A673 (cell line): ENCODE data around the gene BNC2. TPM values are rescaled to one million over a fixed set of nuclear protein-coding genes. Genes with fewer than 3 reads are reported as not detected.

Source experiments
- BruUV-seq: library from RNA; stranded (reverse); fragments of 400-500 nt; replicated peaks from 2 replicates; lab custom pipeline; 2021; lab: Mats Ljungman, UMichigan
- CTCF ChIA-PET: fragments of 300-600 bp; sonication (Branson Sonifier 250); formaldehyde crosslinking; loops from one replicate; lab custom pipeline; 2022; ENCODE audit warnings: antibody characterized with exemption; lab: Charles Lee
- POLR2A ChIA-PET: fragments of 300-600 bp; sonication (Branson Sonifier 250); formaldehyde crosslinking; loops from one replicate; lab custom pipeline; 2022; ENCODE audit warnings: antibody characterized with exemption; ENCODE audit not compliant: low non-redundant PET; lab: Charles Lee
- DNase-seq: peaks from one replicate; pipeline ENCODE4 v3.0.0-alpha.2; 2015; ENCODE audit warnings: low spot score
- H3K27ac ChIP-seq: fragments of 200-600 bp; sonication (generic); 2 replicates; pipeline ENCODE4 v1.5.1; 2016; ENCODE audit warnings: mixed run types, low read depth, mild to moderate bottlenecking, mixed read lengths, antibody characterized with exemption, low read length; ENCODE audit not compliant: poor library complexity, severe bottlenecking
- H3K27me3 ChIP-seq: fragments of 200-600 bp; sonication (generic); replicated peaks from 2 replicates; pipeline ENCODE4 v1.6.1; 2017; ENCODE audit warnings: mixed run types, low read depth, mild to moderate bottlenecking, mixed read lengths, antibody characterized with exemption, low read length; ENCODE audit not compliant: insufficient read depth, poor library complexity
- H3K36me3 ChIP-seq: fragments of 200-600 bp; sonication (generic); 2 replicates; pipeline ENCODE4 v1.6.1; 2016; ENCODE audit warnings: mixed run types, mild to moderate bottlenecking, mixed read lengths, antibody characterized with exemption, low read length; ENCODE audit not compliant: insufficient read depth, poor library complexity, severe bottlenecking
- H3K4me1 ChIP-seq: fragments of 200-600 bp; sonication (generic); 2 replicates; pipeline ENCODE4 v1.6.1; 2017; ENCODE audit warnings: mixed run types, mild to moderate bottlenecking, mixed read lengths, antibody characterized with exemption, low read length; ENCODE audit not compliant: insufficient read depth, poor library complexity, severe bottlenecking
- H3K4me3 ChIP-seq: fragments of 200-600 bp; sonication (generic); 2 replicates; pipeline ENCODE4 v1.5.1; 2016; ENCODE audit warnings: low read depth, mixed run types, mild to moderate bottlenecking, mixed read lengths, low read length; ENCODE audit not compliant: poor library complexity, severe bottlenecking
- H3K9me3 ChIP-seq: fragments of 200-600 bp; sonication (generic); 2 replicates; pipeline ENCODE4 v1.6.1; 2016; ENCODE audit warnings: mixed run types, low read depth, mild to moderate bottlenecking, mixed read lengths, antibody characterized with exemption, low read length; ENCODE audit not compliant: poor library complexity, severe bottlenecking
- CTCF ChIP-seq: fragments of 300-800, 200-600 bp; sonication (generic); conservative IDR thresholded peaks from 2 replicates; pipeline ENCODE4 v1.5.1; 2017; ENCODE audit warnings: low read depth, mild to moderate bottlenecking, antibody characterized with exemption, low read length, moderate library complexity, mixed read lengths
- EZH2 ChIP-seq: fragments of 200-600 bp; sonication (generic); IDR thresholded peaks from 2 replicates; pipeline ENCODE4 v1.6.1; 2017; ENCODE audit warnings: borderline replicate concordance, low read depth, mild to moderate bottlenecking, mixed read lengths, antibody characterized with exemption, low read length; ENCODE audit not compliant: poor library complexity, severe bottlenecking
- intact Hi-C: fragments of 100-400 bp; cut with micrococcal nuclease; formaldehyde crosslinking; loops from one replicate; pipeline ENCODE4 v1.10.0; 2022; ENCODE audit not compliant: unreplicated experiment
- total RNA-seq: library from RNA; stranded (reverse); gene quantifications from 2 replicates; pipeline ENCODE4 v1.2.3, GENCODE V29; 2021

The BNC2 gene
- total RNA-seq, 1 experiment from 2014 or later = 0.45 TPM

DNA sequence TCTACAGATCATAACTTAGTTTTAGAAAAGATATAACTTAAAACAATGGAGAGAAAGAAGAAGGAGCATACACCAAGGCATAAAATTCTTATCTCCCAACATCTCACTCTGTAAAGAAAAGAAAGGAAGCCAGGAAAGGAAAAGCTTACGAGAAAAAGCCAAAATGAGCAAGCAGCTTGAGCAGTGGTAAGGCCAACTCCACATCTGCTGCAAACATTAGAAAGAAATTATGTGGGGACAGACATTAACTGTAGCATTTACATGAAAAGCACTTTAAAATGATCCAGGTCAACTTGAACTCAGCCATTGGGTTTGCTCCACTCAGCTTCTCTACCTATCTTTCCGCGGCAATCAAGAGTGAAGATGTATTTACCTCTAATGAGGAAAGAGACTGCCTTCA, 176.9 kb downstream of the BNC2 start:
- H3K4me3 ChIP-seq = no peak overlapping the region
- H3K27ac ChIP-seq = no peak overlapping the region
- POLR2A ChIA-PET = no interaction called here
- no TSS peak for BruUV-seq
- intact Hi-C loops = no loop called here
- H3K4me1 ChIP-seq = no peaks in the 10 kb centered on the region
- H3K36me3 ChIP-seq = no peaks in the 10 kb centered on the region
- H3K9me3 ChIP-seq = no peaks in the 10 kb centered on the region
- no peak for DNase-seq
- CTCF ChIA-PET = no interaction called here
- no peak for TF ChIP-seq EZH2
- no peak for TF ChIP-seq CTCF
- H3K27me3 ChIP-seq = no peaks in the 10 kb centered on the region

GRCh38 chr9:16690628-16691027, 179.8 kb downstream of the BNC2 start:
- intact Hi-C loops = no loop called here
- H3K27me3 ChIP-seq = no peaks in the 10 kb centered on the region
- ChIA-PET CTCF (no interaction called here), POLR2A (no interaction called here)
- no peak for DNase-seq
- H3K4me3 ChIP-seq = no peak overlapping the region
- H3K27ac ChIP-seq = no peak overlapping the region
- no peaks in the 10 kb centered on the region for H3K4me1 ChIP-seq
- BruUV-seq = no TSS peak
- H3K9me3 ChIP-seq = no peaks in the 10 kb centered on the region
- H3K36me3 ChIP-seq = no peaks in the 10 kb centered on the region
- TF ChIP-seq EZH2 (no peak), CTCF (no peak)

GRCh38 chr9:16690205-16690604, 180.3 kb downstream of the BNC2 start:
- ChIA-PET POLR2A (no interaction called here), CTCF (no interaction called here)
- BruUV-seq = no TSS peak

More at GRCh38 chr9:16690205-16690604, 180.3 kb downstream of the BNC2 start:
- no peak overlapping the region for H3K4me3 ChIP-seq
- H3K27ac ChIP-seq = no peak overlapping the region
- no peaks in the 10 kb centered on the region for H3K36me3 ChIP-seq
- intact Hi-C loops = no loop called here
- TF ChIP-seq CTCF = no peak
- no peak for TF ChIP-seq EZH2
- H3K4me1 ChIP-seq = no peaks in the 10 kb centered on the region
- no peaks in the 10 kb centered on the region for H3K9me3 ChIP-seq
- no peak for DNase-seq
- H3K27me3 ChIP-seq = no peaks in the 10 kb centered on the region
